GM21447 (cell line): ENCODE data around the gene DNAH8.

Source experiments
- ATAC-seq: cut with Tn5 transposase; IDR thresholded peaks from one replicate; pipeline ENCODE4 v1.9.1; 2021; ENCODE audit not compliant: unreplicated experiment

Gene DNAH8

GRCh38 chr6:38749473-38749872 is 34.4 kb downstream of the DNAH8 start:
- ATAC-seq: no peak

- ATAC-seq: no peak
These were observed 36.0 kb downstream of the DNAH8 start for GRCh38 chr6:38750968-38751615.

- no peak for ATAC-seq
These were observed 38.6 kb downstream of the DNAH8 start for GRCh38 chr6:38753707-38754106.

- ATAC-seq: no peak
These were observed 40.1 kb downstream of the DNAH8 start for GRCh38 chr6:38755207-38755606.

GRCh38 chr6:38755874-38756273 is 40.8 kb downstream of the DNAH8 start:
- no peak for ATAC-seq

- no peak for ATAC-seq
These were observed 45.0 kb downstream of the DNAH8 start for GRCh38 chr6:38760097-38760496.

- no peak for ATAC-seq
These were observed 47.7 kb downstream of the DNAH8 start for GRCh38 chr6:38762848-38763247.

- ATAC-seq: no peak
These were observed 52.4 kb downstream of the DNAH8 start for GRCh38 chr6:38767560-38767959.

GRCh38 chr6:38773338-38773737 is 58.2 kb downstream of the DNAH8 start:
- no peak for ATAC-seq

- ATAC-seq: no peak
These were observed 60.0 kb downstream of the DNAH8 start for GRCh38 chr6:38774929-38775707.

- ATAC-seq: peak; percentile 77
These were observed 60.8 kb downstream of the DNAH8 start for GRCh38 chr6:38775870-38776269.

- ATAC-seq: no peak
These were observed 61.4 kb downstream of the DNAH8 start for GRCh38 chr6:38776515-38776914.

- ATAC-seq: no peak
These were observed 64.4 kb downstream of the DNAH8 start for GRCh38 chr6:38779310-38780062.

GRCh38 chr6:38782616-38783015 is 67.5 kb downstream of the DNAH8 start:
- no peak for ATAC-seq

- ATAC-seq: no peak
These were observed 68.5 kb downstream of the DNAH8 start for GRCh38 chr6:38783443-38784228.

GRCh38 chr6:38784506-38785235 is 69.6 kb downstream of the DNAH8 start:
- no peak for ATAC-seq

GRCh38 chr6:38786486-38786885 is 71.4 kb downstream of the DNAH8 start:
- ATAC-seq: no peak

GRCh38 chr6:38789256-38789655 is 74.1 kb downstream of the DNAH8 start:
- ATAC-seq: no peak

- no peak for ATAC-seq
These were observed 77.2 kb downstream of the DNAH8 start for GRCh38 chr6:38792356-38792755.

GRCh38 chr6:38794682-38795081 is 79.6 kb downstream of the DNAH8 start:
- no peak for ATAC-seq
